Activated CD4-positive, alpha-beta T cell treated with anti-CD3 and anti-CD28 coated beads, Interleukin-10, Interleukin-2, amounts not matched to agents 100 ng/mL and 50 ng/mL, durations not matched to agents 16 hours and 8 hours (primary cell): ENCODE measurements around the gene TUT4.

Experiments used
- DNase-seq: peaks from one replicate; pipeline ENCODE4 v3.0.0-alpha.2; 2020

The TUT4 gene

DNA sequence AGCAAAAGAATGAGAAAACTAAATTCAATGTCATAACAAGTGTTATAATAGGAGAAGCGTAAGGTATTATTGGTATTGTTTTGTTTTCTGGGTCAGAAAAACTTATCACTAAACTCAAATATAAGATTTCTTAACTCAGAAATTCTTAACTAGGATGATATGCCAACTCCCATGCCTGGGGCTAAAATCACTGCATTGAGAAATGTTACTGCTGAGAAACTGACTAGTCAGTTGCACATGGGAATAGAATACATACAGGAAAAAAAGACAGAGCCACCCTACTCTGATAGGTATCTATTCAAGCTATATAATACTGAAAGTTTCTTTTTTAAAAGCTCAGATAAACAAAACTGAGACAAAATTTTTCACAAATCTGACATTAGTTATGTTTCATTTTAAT lies 92.2 kb downstream of the TUT4 start:
- DNase-seq = no peak

DNA sequence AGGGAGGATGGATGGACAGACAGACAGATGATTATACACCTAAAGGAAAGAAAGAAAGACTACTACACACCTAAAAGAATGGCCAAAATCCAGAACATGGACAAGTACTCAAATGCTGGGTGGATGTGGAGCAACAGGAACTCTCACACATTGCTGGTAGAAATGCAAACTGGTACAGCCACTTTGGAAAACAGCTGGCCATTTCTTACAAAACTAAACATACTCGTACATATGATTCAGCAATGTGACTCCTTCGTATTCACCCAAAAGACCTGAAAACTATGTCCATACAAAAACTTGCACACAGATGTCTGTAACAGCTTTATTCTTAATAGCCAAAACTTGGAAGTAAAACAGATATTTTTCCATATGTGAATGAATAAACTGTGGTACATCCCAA lies 97.2 kb downstream of the TUT4 start:
- no peak for DNase-seq

GRCh38 chr1:52454779-52455178 lies 98.1 kb downstream of the TUT4 start:
- no peak for DNase-seq

- no peak for DNase-seq
Observed at GRCh38 chr1:52454127-52454526, 98.8 kb downstream of the TUT4 start.

DNA sequence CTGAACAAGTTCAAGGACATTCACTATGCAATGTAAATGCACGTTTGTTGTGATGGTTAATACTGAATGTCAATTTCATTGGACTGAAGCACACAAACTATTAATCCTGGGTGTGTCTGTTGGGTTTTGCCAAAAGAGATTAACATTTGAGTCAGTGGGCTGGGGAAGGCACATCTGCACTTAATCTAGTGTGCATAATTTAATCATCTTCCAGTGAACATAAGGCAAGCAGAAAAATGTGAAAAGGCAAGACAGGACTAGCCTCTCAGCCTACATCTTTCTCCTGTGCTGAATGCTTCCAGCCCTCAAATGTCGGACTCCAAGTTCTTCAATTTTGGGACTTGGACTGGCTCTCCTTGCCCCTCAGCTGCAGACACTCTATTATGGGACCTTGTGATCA lies 108.4 kb downstream of the TUT4 start:
- no peak for DNase-seq

DNA sequence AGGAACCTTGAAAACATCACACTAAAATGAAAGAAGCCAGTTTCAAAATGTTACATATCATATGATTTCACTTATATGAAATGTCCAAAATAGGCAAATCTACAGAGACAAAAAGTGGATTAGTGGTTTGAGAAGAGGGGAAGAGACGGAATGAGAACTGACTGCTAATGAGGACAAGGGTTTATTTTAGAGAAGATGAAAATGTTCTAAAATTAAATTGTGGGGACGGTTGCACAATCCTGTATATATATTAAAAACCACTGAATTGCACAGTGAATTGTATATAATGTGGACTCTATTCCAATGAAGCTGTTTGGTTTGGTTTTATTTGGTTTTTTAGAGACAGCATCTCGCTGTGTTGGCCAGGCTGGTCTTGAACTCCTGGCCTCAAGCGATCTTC lies 112.9 kb downstream of the TUT4 start:
- DNase-seq = no peak

DNA sequence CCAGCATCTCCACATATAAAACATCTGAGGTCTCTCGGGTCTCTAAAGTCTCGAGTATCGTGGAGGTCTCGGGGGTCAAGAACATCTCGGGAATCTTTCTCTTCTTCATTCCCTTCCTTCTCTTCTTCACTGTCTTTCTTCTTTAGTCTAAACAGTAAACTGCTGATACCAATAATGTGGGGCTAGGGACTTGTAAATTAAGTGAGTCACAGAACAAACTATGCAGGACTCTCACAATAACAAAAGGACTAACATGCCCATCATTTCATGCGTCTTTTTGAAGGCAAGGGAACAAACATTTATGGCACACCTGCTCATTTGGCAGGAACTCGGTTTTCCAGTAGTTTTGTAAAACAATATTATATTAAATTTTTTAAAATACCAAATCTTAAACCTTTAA lies 116.1 kb downstream of the TUT4 start:
- no peak for DNase-seq

DNA sequence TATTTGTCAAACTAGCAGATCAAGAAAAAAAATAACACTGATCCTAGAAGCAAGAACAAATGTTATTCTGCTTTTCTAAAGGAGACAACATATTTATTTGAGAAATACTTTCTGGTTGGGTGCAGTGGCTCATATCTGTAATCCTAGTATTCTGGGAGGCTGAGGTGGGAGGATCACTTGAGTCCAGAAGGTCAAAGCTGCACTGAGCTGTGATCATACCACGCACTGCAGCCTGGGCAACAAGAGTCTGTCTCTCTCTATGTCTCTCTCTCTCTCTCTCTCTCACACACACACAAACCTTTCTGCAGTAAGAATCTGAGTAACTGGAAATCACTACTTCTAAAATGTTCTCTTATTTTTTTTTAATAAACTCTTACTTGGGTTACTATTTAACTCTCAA lies 117.2 kb downstream of the TUT4 start:
- DNase-seq = no peak

- no peak for DNase-seq
Observed at GRCh38 chr1:52435211-52435610, 117.7 kb downstream of the TUT4 start.

DNA sequence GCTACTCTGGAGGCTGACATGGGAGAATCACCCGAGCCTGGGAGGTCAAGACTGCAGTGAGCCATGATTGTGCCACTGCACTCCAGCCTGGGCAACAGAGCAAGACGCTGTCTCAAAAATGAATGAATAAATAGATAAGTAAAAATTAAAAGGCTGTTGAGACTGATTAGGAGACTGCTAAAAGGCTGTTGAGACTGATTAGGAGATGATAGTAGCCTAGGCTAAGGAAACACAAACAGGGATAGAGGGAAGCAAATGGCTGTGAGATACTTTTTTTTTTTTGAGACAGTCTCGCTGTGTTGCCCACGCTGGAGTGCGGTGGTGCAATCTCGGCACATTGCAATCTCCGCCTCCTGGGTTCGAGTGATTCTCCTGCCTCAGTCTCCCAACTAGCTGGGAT lies 120.1 kb downstream of the TUT4 start:
- no peak for DNase-seq

DNA sequence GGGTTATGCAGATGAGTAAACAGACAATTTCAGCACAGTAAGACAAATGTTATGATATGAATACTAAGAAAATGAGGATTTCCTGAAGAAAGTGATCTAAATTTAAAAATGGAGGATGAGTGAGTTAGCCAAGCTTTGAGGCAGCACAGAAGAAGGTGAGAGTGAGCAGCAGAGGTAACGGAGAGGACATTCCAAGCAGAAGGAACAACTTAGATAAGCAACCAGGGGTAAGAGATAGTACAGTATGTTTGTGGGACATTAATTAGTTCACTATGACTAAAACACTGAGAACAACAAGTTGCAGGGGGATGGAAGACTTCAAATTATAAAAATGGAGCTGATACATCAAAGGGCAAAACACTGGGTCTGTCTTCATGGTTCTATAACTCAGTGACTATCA lies 125.7 kb downstream of the TUT4 start:
- DNase-seq = no peak

GRCh38 chr1:52426371-52426770 lies 126.5 kb downstream of the TUT4 start:
- no peak for DNase-seq

GRCh38 chr1:52424813-52425212 lies 128.1 kb downstream of the TUT4 start:
- no peak for DNase-seq

DNA sequence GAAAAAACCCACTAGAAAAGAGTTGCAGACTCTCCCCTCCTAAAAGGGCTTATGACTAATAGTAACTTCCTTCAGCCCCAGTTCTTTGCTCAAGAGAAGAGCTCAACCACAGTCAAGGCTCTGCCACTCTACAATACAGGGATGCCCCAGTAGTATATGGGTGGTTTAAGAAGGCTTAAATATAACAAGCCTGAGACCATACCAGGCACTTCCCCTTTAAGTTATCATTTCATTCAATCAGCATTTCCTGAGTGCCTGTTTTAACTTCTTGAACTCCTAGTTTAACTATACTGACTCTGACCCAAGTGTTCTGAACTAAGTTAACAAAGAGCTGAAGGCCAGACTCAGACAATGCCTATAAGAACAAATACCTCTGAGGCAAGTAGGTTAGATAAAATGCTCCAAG lies 128.7 kb downstream of the TUT4 start:
- peak; percentile 54 for DNase-seq

DNA sequence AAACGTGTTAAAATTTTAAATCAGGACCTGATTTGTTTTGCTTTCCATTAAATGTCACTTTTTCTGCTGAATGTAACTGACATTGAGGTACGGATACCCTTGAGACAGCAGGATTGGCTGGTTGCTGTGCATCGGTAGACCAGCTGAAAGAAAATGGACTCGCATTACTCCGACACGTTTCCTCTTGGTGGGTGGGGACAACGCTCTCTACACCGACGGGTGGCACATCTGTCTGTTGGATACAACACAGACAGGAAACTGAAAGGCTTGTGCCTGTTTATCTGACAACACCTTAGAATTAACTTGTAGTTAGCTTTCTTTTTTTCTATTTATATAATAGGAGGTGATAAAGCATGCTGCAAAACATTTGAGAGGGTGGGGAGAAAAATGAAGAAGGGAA lies 129.1 kb downstream of the TUT4 start:
- DNase-seq = peak; percentile 81

- DNase-seq = no peak
Observed at GRCh38 chr1:52423055-52423454, 129.8 kb downstream of the TUT4 start.

DNA sequence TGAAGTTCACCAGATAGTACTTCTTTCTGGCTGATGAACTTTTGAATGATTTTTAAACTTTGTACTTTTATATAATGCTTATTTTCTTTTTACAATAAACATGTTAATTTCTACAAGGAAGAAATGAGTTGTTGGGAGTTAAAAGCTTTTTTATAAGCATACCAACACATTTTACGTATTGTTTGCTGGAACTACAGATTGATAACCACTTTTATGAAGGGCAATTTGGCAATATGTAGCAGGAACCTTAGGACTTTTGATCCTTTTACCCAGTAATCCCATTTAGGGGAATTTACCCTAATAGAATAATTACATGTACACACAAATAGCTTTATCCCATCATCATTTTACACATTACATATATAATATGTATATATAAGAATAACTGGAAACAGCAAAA lies 132.2 kb downstream of the TUT4 start:
- DNase-seq = no peak

- DNase-seq = no peak
Observed at GRCh38 chr1:52416811-52417210, 136.1 kb downstream of the TUT4 start.

DNA sequence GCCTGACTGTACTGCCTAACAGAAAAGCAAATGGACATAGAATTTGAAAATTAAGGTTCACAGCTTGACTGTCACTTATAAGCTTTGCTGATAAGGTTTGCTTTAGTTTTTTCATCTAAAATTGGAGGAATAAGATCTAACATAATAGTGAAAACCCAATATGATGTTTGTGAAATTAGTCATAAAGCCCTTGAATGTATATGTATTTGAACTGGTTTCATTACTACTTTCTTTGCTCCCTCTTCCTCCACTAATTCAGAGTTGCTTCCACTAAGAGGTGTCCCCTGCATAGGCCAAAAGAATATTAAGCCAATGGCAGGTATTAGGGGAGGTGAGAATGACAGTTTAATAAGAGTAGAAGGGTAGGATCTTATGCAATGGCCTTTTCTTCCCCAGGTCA lies 137.9 kb downstream of the TUT4 start:
- no peak for DNase-seq

GRCh38 chr1:52413410-52413989 lies 139.4 kb downstream of the TUT4 start:
- DNase-seq = no peak

DNA sequence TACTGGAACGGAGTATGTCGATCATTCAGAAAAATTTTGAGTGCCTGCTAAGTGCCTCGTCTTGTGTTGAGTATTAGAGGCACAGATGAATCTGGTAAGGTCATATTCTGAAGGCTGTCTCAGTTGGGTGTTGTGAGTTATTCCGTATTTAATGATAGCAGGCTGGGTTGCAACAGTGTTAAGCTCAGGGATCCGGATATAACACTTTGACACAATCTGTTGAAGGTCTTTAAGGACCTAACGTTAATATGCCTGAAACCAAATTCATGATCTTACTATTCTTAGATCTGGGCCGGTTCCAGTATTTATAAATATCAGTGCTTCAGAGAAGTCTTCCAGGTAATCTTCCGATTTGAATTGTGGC lies 147.9 kb downstream of the TUT4 start:
- no peak for DNase-seq

- DNase-seq = peak; percentile 98
Observed at GRCh38 chr1:52404116-52404974, 148.5 kb downstream of the TUT4 start, which contains the start of the genes ORC1 and PRPF38A. TSS of gene ORC1 (minus strand) at chr1:52404423. CDS start at chr1:52402223, 2,200 bp downstream. TSS of gene PRPF38A (plus strand) at chr1:52404602. CDS start at chr1:52404750, 148 bp downstream.

GRCh38 chr1:52403566-52404115 lies 149.3 kb downstream of the TUT4 start:
- DNase-seq = peak; percentile 75

DNA sequence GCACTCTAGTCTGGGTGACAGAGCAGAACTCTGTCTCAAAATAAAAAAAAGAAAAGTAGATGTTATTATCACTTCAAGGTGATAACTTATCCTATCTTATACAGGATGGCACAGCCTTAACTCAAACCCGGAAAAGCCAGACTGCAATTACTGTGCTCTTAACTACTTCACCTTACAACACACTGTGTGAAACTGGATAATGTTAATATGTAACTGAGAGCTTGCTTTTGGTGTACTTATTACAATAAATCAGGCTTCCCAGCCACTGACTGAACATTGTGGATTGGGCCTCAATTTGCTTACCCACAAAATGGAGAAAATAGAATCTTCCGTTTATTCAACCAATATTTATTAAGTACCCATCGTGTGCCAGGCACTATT lies 150.0 kb downstream of the TUT4 start:
- DNase-seq = no peak
